Inferior parietal cortex (tissue), 1 donor: ENCODE data around the gene ENPEP.
"Not testable (repeated sequence)": the region's sequence is repeated elsewhere in the genome, so short reads cannot be mapped to it uniquely, and the experiment has no call there.

ENCODE experiments used
- DNase-seq: peaks from one replicate; pipeline ENCODE4 v3.0.0-alpha.2; 2016; ENCODE audit errors: extremely low spot score

Gene ENPEP

DNA sequence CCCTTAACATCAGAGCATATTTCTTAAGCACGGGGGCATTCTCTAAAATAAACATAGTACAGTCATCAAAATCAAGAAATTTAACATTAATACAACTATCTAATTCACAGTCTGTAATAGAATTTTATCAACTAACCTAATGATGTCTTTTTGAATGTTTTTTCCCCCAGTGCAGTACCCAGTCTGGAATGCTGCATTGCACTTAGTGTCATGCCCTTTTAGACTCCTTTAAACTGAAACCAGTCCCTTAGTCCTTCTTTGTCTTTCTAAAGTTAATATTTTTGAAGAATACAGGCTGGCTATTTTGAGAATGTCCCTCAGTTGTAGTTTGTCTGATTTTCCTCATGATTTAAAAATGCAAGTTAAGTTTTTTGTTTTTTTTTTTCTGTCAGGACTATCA lies 9.5 kb downstream of the ENPEP start:
- DNase-seq, result no peak

DNA sequence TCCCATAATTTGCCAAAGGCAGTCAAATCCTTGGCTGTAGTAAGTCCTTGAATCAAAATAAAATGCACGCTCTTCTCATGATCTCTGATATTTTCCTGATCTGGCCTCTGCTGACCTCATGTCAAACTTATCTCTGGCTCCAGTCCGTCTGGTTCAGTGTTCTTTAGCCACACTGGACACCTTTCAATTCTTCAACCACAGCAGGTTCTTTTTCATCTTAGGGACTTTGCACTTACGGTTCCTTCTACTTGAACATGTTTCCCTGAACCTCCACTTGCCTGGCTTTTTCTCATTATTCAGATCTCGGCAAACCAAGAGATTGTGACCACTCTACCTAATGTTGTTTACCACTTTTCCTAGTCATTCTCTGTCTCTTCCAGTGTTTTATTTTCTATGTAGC lies 10.3 kb downstream of the ENPEP start:
- no peak for DNase-seq

DNA sequence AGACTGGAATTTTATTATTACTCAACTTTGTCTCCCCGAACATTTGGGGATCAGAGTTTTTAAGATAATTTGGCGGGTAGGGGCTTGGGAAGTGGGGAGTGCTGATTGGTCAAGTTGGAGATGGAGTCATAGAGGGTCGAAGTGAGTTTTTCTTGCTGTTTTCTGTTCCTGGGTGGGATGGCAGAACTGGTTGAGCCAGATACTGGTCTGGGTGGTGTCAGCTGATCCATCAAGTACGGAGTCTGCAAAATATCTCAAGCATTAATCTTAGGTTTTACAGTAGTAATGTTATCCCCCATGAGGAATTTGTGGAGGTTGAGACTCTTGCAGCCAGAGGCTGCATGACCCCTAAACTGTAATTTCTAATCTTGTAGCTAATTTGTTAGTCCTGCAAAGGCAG lies 10.9 kb downstream of the ENPEP start:
- DNase-seq, result not testable (repeated sequence)

DNA sequence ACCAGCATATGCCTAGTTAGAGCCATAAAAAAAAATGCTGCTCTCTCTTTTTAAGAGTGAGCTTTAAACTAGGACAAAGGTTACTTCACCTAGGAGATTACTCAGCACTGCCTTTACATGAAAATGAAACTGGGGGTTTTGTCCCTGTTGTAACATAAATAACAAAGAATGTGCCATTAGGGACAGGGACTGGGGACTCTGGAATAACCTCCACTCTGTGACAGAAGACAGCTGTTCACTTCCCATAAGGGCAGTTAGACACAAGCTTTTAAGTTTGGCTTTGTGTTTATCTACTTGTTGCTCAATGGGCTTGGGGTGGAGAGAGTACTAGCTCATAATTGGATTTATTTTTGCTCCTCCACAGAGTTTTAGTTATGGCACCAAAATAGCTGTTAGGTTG lies 11.9 kb downstream of the ENPEP start:
- DNase-seq, result no peak

DNA sequence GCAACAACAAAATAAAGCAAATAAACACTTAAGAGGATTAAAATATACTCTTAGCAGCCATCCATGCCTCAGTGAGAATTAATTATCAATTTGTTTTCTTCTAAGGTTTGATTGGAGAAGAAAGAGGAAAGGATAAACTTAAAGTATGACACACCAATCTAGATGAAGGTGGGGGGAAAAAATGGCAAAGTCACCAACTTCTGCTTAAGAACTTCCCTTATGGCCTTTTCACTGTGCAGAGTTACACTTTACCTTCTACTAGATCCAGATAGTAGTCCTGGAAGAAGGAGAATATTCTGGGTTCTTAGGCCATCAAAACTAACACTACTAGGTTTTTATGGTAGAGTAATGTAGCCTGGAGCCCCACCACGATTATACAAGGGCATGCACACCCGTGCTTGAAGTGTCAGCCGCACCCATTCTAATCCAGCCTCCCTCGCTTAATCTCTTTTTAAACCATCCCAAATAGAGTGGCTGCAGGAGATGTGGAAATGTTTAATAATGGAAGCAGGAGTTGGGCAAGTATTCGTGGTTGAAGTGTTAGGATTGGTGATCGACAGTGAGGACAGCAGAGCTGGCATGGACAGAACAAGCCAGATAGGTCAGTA lies 14.1 kb downstream of the ENPEP start:
- no peak for DNase-seq

DNA sequence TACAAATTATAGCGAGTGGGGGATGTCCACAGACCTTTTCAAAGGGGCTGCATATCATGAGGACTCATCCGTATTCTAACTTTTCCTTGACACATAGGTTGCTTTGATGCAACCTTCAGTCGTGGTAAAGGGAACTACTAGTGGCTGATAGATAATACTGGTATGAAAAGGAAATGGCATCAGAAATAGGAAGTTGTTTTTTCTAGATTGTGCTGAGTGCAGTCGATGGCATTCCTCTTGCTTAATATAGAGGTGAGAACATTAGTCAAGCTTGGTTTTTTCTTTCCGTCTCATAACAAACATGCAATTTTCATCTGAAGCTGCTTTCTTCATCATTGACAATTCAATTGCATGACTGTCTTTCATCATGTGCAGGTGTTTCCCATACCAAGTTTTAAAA lies 16.6 kb downstream of the ENPEP start:
- DNase-seq, result no peak

DNA sequence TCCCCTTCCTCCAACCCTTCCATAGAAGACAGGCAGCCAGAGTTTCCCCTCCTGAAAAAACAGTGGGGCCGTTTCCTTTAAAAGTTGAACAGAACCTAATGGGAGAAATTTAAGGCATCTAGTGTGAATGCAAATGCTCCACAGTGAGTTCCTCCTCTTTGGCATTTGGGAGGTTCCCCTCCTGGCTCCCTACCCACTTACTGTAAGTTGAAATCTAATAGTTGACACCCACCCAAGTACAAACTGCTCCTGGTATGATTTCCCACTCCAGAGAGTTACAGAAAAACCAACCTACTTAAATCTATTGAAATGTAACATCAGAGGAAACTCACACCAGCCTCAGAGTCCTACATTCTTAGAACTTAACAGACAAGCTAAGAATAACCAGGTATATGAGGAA lies 17.6 kb downstream of the ENPEP start:
- no peak for DNase-seq

DNA sequence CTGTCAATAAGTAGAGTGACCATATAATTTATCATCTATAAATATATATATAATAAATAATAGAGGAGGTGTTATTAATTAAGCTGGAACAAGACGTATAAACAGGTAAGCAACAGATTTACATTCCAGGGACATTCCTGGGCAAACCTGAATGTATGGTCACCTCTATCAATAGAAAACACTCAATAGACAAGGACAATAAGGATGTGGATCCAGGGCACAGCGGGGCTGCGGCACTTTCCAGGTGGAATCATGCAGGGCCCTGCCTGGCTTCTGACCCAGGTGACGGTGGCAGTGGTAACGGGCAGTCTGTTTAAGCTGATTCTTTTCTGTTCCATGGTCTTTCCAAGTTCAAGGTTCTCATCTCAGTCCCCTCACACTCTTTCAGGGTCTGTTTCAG lies 22.5 kb downstream of the ENPEP start:
- DNase-seq, result no peak

DNA sequence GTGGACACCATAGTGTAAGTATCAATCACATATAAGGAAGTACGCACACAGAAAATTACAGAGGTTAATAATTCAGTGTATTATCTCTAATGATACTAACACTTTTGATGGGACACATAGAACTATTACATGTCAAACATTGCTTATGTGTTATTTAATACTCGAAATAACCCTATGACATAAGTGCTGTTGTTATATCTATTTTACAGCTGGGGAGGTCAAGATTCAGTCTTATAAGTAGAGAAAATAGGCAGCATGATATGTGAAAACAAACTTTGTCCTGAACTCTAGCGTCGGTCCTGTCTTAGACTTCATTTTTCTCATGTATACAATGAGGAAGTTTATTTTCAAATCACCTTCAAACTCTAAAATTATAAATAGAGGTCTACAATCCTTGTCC lies 23.2 kb downstream of the ENPEP start:
- no peak for DNase-seq

DNA sequence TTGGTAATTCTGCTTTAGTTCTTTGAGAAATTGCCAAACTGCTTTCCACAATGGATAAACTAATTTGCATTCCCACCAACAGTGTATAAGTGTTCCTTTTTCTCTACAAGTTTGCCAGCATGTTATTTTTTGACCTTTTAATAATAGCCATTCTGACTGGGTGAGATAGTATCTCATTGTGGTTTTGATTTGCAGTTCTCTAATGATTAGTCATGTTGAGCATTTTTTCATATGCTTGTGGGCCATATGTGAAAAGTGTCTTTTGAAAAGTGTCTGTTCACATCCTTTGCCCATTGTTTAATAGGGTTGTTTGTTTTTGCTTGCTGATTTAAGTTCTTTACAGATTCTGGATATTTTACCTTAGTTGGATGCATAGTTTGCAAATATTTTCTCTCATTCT lies 25.9 kb downstream of the ENPEP start:
- DNase-seq, result no peak

DNA sequence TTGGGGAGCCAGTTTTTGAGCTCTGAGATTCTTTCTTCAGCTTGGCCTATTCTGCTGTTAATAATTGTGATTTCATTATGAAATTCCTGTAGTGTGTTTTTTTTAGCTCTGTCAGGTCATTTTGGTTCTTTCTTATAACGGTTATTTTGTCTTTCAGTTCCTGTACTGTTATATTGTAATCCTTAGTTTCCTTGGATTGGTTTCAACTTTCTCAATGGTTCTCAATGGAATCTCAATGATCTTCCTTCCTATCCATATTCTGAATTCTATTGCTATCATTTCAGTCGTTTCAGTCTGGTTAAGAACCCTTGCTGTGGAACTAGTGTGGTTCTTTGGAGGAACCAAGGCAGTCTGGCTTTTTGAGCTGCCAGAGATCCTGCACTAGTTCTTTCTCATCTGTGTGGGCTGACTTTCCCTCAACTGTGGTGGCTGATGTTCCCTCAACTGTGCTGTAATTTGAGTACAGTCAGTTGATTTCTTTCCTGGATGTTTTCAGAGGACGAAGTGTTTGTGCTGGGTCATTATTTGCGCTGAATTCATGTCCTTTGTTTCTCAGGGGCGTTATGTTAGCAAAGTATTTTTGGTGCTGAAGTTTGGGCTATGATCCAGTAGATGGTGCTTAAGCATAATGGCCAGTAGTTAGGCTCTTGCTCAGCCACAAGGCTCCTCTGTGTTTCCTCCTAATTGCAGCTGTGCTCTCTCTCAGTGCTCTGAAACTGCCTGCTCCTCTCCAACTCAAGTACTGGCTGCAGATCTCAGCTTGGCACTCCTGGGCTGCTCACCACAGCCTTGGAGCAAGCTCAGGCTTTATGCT lies 27.5 kb downstream of the ENPEP start:
- no peak for DNase-seq

DNA sequence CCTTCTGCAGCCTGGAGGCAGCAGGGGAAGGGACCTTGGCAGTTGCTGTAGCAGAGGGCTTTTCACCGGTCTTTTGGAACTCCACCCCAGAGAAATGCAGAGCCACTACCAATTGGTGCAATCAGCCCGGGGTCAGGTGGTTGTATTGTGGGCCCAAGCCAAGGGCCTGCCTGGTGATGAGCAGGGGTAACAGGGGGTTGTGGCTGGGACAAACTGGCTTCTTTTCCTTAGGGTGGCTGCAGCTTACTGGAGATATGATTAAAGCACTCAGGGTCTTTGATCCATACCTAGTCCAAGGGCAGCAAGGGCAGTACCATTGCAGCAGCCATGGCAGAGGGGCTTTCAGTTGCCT lies 28.1 kb downstream of the ENPEP start:
- DNase-seq, result no peak

DNA sequence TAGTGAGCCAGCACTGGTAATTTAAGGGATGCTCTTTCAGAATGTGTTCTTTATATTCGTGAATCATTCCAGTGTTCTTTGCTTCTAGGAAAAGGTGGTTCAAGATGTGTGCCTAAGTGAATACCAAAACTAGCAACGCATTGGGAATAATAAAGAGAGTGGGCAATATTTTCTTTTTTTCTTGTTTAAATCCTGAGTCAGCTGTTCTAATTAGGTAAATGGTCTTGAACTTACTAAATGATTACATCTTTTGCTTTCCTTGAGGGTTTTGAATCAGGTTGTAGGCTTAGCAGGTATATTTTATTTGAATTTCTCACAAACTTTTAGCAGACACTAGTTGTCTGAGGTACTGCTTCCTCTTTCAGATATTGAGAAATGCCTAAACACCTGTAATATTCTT lies 29.5 kb downstream of the ENPEP start:
- DNase-seq, result no peak

DNA sequence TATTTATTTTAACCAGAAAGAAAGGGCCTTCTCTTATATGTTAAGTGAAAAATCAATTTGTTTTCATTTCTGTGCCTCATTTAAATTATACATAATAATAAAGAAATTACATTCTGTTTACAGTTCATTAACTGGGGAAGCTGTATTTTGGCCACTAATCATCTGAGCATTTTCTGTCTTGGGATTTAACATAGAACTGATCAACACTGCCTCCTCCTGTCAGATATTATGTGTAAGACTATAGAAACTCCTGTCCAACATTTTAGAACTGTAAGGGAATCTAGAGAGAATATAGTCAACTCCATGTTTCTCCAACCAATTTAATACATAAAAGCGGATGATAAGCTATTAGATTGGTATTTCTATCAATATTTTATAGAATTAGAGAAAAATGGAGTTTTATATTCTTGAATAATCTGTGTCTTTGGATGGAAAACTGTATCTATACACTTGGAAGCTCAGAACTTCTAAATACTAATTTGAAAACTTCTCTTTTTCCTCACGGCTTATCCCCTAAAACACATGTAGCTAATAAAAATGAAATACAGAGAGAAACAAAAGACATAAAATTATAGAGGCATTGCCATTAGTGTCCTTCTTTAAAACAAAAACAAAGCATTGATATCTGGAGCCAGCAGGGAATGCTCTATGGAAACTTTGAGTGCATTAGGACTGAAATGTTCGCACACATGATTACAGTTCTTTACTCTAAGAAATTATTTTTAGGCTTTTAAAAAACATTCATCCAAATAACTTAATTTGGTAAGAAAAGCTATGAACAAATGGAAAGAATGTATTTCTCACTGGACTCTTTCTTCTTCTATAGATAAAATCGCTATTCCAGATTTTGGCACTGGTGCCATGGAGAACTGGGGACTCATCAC lies 33.1 kb downstream of the ENPEP start:
- peak; percentile 30 for DNase-seq

DNA sequence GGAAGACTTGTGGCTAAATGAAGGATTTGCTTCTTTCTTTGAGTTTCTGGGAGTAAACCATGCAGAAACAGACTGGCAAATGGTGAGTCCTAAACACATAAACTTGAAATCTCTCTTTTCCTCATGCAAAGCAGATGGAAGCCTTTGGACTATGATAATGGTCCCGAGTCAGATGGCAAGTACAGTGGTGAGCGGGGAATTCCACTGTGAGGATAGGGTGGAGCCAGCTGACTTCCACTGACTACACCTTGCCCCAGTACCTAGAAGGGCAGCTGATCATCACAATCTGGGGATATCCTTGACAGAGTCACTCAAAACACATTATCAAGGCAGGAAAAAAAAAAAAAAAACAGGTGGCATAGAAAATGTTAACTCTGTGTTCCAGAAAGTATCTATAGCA lies 34.3 kb downstream of the ENPEP start:
- DNase-seq, result no peak

DNA sequence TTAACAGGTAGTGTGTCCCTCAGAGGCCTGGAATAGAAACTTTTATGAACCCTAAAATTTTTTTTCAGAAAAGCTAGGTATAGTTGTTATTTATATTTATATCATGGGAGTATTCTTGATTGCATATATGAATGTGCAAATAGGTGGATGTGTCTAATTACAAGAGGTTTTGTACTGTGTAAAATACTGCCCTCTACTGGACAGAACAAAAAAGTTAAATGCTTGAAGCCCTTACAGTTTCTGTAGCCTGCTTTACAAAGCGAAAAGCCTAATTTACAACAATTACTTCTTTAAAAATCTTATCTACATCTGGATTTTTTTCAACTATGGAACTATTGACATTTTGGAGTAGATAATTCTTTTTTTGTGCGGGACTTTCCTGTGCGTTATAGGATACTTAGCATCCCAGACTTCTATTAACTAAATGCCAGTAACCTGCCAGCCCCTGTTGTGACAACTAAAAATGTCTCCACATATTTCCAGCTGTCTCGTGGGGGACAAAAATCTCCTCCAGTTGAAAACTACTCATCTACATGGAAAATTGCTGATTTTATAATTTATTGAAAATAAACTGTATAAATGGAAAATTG lies 35.1 kb downstream of the ENPEP start:
- DNase-seq, result peak; percentile 91

DNA sequence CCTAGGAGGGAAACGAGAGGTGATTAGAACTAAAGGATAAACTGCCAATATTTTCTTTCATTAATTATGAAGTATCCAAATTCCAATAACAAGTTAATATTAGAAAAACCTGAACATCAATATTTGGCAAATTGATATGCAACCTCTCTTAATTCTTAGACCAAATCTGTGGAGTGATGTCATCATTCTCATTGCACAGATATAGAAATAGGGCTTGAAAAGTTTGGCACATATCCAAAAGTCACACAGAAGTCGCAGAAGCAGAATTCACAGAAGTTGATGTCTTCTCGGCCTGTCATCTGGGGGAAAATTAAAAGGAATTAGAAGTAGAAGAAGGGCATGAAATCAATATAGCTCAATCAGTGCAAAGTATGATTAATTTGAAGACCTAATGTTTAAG lies 36.9 kb downstream of the ENPEP start:
- DNase-seq, result no peak

DNA sequence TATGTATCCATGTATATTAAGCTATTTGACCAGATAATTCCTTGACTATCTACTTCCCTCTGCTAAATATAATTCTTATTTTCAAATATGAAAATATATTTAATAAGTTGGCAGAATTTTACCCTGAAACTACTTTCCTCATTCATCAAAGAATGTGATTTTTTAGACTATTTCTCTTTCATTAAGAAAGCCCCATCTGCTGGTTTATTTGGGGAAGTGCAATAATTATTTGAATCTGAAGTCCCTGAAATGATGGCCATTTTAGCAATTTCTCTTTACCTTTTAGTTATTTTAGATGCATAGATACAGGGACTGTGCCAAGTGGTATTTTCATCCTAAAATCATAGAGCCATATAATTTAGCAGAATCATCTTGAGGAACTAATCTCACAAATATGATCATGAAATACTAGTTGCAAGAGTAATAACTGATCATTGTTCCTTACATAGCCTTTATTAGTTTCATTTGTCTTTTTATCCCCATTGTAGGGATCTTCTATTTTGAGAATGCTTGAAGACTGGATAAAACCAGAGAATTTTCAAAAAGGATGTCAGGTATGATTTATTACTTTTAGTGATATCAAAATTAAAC lies 39.0 kb downstream of the ENPEP start:
- DNase-seq, result peak; percentile 67

DNA sequence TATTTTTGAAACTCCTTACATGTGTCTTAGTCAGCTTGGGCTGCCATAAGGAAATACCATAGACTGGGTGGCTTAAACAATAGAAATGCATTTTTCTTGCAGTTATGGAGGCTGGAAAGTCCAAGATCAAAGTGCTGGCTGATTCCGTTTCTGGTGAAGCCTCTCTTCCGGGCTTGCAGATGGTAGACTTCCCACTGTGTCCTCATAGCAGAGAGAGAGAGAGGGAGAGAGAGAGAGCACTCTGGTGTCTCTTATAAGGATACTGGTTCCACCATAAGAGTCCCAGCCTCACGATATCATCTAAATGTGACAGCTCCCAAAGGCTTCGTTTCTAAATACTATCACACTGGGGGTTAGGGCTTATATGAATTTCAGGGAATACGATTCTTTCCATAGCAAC lies 39.7 kb downstream of the ENPEP start:
- DNase-seq, result peak; percentile 20

DNA sequence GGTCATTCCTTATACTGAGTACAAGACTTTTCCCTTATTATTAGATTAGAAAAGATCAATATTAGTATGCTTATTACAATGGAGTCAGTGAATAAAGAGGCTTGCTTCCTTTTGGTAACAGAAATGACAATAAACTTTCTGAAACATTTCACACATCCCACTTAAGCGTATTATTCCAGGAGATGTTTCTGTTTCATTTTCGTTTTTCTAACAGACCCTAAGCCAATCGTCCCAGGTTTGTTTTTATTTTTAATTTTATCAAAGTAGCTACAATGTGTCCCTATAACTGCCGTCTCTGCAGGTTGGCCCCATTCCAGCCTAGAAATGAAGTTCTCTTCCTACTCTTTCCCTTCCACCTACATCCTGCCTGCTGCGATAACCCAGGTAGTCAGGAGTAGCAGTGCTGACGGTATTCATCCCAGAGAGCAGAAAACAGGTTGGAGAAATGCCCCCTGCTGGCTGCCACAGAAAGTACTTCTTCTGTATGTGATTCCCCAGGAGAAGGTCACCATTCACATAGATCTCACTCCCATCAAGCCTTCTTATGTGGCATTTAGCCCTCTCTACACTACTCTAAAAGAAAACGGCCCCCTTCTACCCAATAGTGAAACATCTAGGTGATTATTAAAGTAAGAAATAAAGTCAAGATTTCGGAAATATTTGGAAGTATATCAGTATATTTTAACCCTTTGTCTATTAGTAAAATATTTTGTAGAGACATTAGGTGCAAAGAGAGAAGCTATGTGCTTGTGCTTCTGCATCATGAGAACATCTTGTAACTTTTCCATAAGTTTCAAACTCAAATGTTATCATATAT lies 40.4 kb downstream of the ENPEP start:
- peak; percentile 75 for DNase-seq

DNA sequence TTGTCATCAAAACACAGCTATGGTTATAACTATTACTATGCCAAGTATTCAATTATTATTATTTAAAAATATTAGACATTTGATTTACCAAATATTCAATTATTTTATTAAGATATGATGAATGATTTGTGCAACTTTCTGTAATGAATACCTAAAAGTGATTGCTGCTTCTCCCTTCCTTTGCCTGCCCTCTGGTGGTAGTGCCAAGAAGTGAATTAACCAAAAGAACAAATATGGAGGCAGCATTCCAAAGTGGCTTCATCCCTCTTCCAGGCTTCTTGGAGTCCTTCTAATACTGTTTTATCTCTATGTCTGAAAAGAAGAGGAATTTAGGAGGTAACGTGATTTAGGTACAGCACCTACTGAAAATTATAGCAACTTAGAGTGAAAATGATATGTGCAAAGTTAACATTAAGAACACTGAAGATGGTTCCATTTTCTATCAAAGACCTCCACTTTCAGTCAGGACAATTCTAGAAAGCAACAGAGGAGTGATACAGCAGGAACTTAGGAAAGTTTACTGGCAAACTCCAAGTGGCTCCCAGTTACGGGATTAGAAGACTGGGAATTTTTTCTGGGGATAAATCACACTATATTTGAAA lies 43.0 kb downstream of the ENPEP start:
- DNase-seq, result peak; percentile 47
